ENCODE results near the gene EPB41L2.

GRCh38 chr6:130949553-130949952 lies 113.5 kb downstream of the EPB41L2 start:
- TF ChIP-seq EZH2 (IDR thresholded peaks at IDR 0.05; ENCODE audit: low read length, missing control alignments) (no peak), CTCF (conservative IDR thresholded peaks at IDR 0.05 in 1 of 2, IDR thresholded peaks at IDR 0.05 in 1 of 2; ENCODE audit: low read depth in 1 of 2, low read length in 2 of 2) (no peak)
